A549 treated with RU486 at 1 μM for 4 hours (cell line): ENCODE data around the gene KCMF1. TPM values are rescaled to one million over a fixed set of nuclear protein-coding genes. Genes with fewer than 3 reads are reported as not detected.

Experiments
- total RNA-seq: library from RNA; stranded (reverse); fragments of 200-300 nt; extraction: Qiagen RNA extraction; gene quantifications from 5 replicates; pipeline ENCODE4 v1.2.3, GENCODE V29; 2022; ENCODE audit warnings: low read depth

Gene KCMF1
- 89.1 to 98.8 TPM (median 90.1 TPM) in 5 replicates for total RNA-seq

DNA sequence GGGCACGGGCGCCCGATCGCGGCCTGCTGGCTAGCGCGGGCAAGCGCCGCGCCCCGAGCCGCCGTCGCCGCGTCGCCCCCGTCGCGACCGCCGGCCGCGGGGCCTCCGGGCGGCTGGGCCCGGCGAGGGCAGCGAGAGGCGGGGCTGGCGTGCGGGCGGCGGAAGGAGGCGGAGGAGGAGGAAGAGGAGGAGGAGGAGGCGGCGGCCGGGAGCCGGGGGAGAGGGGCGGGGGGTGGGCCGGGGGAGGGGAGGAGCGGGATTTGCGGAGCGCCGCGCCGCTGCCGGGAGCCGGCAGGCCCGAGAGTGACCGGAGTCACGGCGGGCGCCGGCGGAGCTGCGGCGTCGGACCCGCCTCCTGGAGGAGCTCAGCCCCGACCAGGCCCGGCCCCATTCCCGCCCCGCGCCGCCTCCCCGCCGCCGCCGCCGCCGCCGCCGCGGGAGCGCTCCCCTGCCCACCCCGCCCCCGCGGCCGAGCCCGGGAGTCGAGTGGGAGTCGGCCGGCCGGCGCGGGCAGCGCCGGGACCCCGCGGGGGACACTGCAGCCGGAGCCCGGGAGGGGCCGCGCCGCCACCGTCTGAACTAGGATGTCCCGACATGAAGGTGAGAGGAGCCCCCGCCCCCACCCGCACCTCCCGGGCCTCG lies at the start of gene KCMF1:
Gene KCMF1, plus strand, starts transcription at position 294 of the 642 bp plus-strand sequence. Its CDS starts 291 bp downstream, at position 585.

Other genes starting within 250 kb of the KCMF1 start
- 7.8 to 12.1 TPM (median 11.2 TPM) in 5 replicates for gene TRABD2A, start 90.1 kb upstream of the KCMF1 start, total RNA-seq
- 8,532 to 8,978 TPM (median 8,691 TPM) in 5 replicates for gene TMSB10, start 65.5 kb upstream of the KCMF1 start, total RNA-seq
- 5.9 to 10.3 TPM (median 7.6 TPM) in 5 replicates for gene TCF7L1, start 162.2 kb downstream of the KCMF1 start, total RNA-seq